Measurements from ENCODE around the gene SCCPDH.

GRCh38 chr1:246809473-246809872, 85.3 kb downstream of the SCCPDH start:
- TF ChIP-seq CTCF (IDR thresholded peaks at IDR 0.05) (no peak), POLR2A (IDR thresholded peaks at IDR 0.05) (no peak), EP300 (IDR thresholded peaks at IDR 0.05) (no peak)

Measured in sigmoid colon (tissue), 4 donors.